GM12875 (cell line): ENCODE data around the gene SLC22A23.

ENCODE experiments used
- H3K4me3 ChIP-seq: one replicate; pipeline ENCODE4 v1.5.1; 2011; ENCODE audit warnings: low read depth, low read length, control low read depth
- TF ChIP-seq, protein P1 (sequence below): IDR thresholded peaks from 2 replicates; pipeline ENCODE4 v1.5.1; 2011; ENCODE audit warnings: low read depth, mild to moderate bottlenecking, control low read depth, inconsistent platforms, low read length, moderate library complexity, borderline replicate concordance; ENCODE audit not compliant: insufficient read depth

SLC22A23 gene

DNA sequence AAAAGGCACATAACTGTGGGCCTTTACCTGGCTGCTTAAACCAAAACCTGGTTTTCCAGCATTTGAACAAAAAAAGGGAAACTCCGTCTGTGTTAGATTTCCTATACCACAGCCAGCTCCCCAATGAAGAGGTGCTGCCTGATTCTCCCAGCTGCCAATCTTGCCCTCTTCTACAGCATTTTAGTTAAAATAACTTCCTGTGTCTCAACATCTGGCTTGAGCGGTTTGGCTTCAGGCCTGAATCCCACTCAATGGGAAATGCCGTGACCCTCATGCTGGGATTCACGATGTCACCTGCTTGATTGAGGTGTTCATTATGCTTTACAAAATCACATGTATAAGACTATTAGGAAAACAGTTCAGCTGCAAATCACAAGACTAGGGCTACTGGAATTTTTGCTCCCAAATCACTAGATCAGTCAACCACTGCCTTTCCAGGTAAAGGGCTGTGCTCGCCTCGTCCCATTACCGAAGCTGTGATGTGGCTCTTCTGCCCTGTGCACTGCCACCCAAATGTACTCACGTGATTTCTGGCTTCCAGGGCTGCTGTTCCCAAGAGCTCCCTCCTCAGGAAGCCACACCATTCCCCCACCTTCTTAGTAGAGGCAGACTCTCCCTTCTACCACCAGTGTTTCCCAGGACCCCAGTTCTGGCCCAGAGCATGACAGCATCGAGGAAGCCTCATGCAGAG is 103.5 kb downstream of the SLC22A23 start:
- H3K4me3 ChIP-seq, result no peak overlapping the region
- TF ChIP-seq, protein P1, sequence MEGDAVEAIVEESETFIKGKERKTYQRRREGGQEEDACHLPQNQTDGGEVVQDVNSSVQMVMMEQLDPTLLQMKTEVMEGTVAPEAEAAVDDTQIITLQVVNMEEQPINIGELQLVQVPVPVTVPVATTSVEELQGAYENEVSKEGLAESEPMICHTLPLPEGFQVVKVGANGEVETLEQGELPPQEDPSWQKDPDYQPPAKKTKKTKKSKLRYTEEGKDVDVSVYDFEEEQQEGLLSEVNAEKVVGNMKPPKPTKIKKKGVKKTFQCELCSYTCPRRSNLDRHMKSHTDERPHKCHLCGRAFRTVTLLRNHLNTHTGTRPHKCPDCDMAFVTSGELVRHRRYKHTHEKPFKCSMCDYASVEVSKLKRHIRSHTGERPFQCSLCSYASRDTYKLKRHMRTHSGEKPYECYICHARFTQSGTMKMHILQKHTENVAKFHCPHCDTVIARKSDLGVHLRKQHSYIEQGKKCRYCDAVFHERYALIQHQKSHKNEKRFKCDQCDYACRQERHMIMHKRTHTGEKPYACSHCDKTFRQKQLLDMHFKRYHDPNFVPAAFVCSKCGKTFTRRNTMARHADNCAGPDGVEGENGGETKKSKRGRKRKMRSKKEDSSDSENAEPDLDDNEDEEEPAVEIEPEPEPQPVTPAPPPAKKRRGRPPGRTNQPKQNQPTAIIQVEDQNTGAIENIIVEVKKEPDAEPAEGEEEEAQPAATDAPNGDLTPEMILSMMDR, result no peak

DNA sequence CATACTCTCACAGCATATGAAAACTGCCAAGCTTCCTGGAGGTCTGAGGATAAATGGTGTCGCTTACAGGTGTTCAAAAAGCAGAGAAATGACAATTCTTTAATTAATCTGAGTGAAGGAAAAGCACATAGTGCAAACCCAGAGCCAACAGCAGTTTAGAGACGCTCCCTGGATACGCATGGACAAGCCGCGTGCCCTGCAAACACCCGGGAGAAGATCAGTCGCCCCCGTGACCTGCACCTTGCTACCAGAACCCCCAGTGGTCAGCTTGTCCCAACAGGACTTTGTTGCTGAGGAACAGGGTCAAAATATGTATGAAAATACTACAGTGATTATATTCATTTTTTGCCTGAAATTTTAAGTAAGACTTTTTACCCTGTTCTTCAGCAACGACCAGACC is 104.2 kb downstream of the SLC22A23 start:
- no peak overlapping the region for H3K4me3 ChIP-seq
- TF ChIP-seq, protein P1, result no peak

DNA sequence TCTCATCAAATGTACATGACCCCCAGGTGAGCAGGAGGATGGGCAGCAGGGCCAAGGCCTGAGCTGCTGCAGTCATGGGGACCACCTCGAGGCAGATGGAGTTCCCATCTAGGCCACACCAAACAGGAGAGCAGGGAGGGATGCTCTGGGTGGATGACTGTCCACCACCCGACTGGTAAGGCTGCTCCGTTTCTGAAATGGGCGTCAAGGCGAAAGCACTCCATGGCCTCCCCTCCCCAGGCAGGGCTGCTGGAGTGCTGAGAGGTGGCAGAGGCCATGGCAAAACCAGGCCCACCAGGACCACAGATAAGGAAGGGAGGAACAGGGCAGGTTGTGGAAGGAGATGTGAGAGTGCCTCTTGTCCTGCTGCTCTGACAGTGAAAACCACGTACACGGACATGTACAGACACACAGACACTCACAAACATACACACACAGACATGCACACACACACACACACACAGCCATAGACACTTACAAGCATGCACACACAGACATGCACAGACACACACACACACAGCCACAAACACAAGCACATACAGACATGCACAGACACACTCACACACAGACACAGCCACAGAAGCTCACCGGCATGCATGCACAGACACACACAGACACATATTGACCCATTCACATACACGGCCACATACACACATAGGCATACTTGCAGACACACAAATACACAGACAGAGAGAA is 104.9 kb downstream of the SLC22A23 start:
- TF ChIP-seq, protein P1, result no peak
- H3K4me3 ChIP-seq, result no peak overlapping the region

DNA sequence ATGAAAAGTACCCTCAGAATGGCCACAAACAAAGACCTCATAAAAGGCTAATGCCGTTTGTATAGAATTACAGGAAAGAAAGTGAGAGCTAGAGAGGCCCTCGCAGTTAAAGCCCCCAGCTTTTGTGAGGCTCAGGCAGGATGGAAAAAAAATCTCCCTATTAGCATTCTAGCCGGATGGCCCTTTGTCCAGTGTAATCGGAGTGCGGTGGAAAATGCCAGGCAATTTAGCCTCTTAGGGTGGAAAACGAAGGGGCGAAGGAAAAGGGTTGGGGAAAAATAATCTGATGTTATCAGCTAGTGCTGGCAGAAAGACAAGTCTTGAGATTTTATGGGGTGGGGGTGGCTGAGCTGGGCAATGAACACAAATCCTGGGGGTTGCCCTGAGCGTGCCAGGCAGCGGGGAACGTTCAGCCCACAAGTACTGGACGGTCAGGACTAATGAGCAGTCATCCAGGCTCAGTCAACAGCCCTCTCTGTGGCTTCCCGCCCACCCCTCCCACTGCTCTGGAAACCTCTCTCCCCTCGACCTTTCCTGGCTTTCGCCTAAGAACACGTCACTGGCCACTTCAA is 105.7 kb downstream of the SLC22A23 start:
- TF ChIP-seq, protein P1, result no peak
- H3K4me3 ChIP-seq, result no peak overlapping the region

DNA sequence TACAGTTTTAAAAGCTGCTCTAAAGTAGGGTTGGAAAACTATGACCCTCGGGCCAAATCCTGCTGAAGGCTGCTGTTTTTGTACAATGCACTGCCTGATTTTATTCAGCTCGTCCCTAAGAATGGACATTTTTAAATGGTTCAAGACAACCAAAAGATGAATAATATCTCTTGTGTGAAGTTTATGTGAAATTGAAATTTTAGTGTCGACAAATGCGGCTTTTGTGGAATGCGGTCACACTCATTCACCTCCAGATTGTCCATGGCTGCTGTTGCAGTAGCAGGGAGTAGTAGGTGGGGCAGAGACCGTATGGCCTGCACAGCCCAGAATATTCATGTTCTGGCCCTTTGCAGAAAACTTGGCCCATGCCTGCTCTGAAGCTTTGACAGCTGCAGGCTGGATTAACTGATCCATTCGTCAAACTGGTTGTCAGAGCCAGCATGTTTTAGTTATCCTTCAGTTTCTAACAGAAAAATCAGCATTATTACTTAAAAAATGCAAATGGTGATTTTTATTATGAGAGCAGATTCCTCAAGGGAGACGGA is 106.5 kb downstream of the SLC22A23 start:
- TF ChIP-seq, protein P1, result no peak
- H3K4me3 ChIP-seq, result no peak overlapping the region

DNA sequence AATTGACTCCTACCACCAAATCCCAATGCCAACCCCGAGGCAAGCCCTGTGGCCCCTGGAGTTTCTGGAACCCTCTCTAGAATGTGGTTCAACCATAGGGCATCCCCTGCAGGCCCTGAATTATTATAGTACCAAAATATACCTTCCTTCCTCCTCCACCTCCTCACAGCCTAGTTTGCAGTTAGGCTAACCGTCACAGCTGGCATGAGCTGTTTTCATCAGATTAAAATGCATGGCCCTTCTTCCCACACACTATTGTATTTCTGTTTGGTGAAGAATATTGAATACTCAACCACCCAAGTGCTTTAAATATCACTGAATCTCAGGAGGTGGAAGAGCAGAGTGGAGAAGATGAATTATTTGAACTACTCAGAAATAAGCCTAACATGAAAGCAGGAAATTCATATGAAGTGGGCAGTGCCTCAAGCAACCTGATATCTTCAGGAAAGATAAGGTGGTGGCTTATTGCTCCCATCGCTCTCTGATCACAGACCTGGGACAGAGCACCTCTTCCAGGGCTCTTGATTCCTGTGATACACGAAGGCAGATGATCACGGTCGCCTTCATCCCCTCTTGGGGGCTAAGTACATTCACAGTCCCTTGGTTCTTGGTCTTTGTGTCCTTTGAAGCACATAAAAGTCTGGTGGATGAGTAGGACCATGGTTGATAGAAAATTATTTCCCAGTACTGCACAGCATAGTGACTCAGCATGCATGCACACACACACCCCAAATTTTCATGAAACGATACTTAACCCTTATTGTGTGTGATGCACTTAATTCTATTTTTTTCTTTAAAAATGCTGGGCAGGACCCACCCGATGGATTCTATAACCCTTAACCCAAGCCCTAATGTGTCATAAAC is 107.2 kb downstream of the SLC22A23 start:
- TF ChIP-seq, protein P1, result no peak
- no peak overlapping the region for H3K4me3 ChIP-seq
